OCI-LY7 (cell line): ENCODE results near the gene TRIM37.

ENCODE experiments used
- CTCF ChIP-seq: fragments of 200-600 bp; sonication (generic); conservative IDR thresholded peaks from 2 replicates; pipeline ENCODE4 v1.5.1; 2014; ENCODE audit warnings: mild to moderate bottlenecking, antibody characterized with exemption, low read length, moderate library complexity, mixed read lengths
- EZH2phosphoT487 ChIP-seq: fragments of 200-600 bp; sonication (generic); IDR thresholded peaks from 2 replicates; pipeline ENCODE4 v1.6.1; 2018; ENCODE audit warnings: low read depth, borderline replicate concordance, mild to moderate bottlenecking, mixed run types, antibody characterized with exemption, low read length, moderate library complexity, mixed read lengths

DNA sequence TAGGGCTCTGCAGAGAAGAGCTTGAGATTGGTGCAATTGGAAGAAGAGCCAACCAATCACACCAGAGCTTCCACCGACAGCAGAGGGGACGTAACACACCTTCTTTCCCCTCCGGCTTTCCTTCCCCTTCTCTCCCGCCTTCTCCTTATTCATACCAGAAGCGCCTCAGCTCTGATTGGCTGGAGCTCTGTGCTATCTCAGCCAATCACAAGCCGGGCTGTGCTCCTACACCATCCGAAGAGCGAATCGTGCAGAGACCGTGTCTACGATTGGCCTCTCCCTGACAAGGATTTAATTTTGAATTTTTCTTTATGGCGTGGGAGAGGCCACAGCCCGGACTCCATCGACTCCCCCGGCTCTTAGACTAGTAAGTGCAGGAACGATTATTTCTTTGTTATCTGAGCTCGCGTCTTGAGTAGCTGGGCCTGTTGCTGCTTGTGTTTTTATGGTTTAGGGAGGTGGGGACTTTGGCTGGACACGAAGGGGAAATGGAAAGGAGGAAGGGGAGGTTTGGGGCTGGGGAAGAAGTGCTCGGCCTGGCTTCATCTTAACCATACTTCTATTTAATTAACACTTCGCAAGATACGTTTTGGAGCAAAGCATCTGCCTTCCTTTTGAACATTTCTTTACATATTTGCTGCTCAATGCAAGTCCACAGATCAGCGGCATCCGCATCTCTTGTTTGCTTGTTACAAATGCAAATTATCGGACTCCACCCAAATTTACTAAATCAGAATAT is 48.9 kb upstream of the TRIM37 start, which contains the start of gene PRR11:
- TF ChIP-seq CTCF: no peak
- TF ChIP-seq EZH2phosphoT487: no peak
